ENCODE results near the gene ULK4.

The ULK4 gene

GRCh38 chr3:41960826-41961750, 815 bp downstream of the ULK4 start:
- peak overlapping the region; percentile 72 for H3K4me3 ChIP-seq (ENCODE audit: low read depth, low read length)
- no peak for TF ChIP-seq CTCF (IDR thresholded peaks at IDR 0.05; ENCODE audit: control insufficient read depth, extremely low read depth, insufficient read depth)
- no peak for DNase-seq (ENCODE audit: low read depth)

DNA sequence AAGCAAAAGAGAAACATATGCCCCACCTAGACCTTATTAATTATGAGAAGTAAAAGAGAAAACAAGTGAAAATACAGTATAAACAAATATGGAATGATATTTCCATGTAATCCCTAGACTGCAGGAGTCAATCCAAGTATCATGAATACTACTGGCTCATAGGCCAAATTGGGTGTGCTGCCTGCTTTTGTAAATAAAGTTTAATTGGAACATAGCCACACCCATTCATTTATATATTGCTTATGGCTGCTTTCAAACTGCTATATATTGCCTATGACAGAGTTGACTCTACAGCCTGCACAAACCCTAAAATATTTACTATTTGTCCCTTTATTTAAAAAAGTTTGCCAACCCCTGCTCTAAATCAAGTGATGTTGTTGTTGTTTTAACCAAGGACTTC, 5.3 kb downstream of the ULK4 start:
- no peak for TF ChIP-seq CTCF (IDR thresholded peaks at IDR 0.05; ENCODE audit: control insufficient read depth, extremely low read depth, insufficient read depth)
- H3K4me3 ChIP-seq (ENCODE audit: low read depth, low read length), result no peak overlapping the region

DNA sequence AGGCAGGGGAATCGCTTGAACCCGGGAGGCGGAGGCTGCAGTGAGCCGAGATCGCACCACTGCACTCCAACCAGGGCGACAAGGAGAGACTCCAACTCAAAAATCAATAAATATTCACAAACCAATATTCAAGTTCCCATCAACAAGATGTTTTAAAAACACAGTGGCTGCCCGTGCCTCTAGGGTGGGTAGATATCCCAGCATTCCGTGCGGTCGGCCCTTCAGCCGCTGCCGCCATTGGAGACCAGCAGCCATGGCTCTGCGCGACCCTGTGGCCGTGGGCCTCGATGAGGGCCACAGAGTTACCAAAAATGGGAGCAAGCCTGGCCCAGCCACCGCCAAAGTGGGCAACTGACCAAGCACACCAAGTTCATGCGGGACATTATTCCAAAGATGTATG, 6.7 kb downstream of the ULK4 start:
- no peak for DNase-seq (ENCODE audit: low read depth)
- TF ChIP-seq CTCF (IDR thresholded peaks at IDR 0.05; ENCODE audit: control insufficient read depth, extremely low read depth, insufficient read depth), result no peak
- H3K4me3 ChIP-seq (ENCODE audit: low read depth, low read length), result no peak overlapping the region

More for the DNA sequence above, 5.3 kb downstream of the ULK4 start:
- DNase-seq (ENCODE audit: low read depth), result no peak

- no peak overlapping the region for H3K4me3 ChIP-seq (ENCODE audit: low read depth, low read length)
- DNase-seq (ENCODE audit: low read depth), result no peak
- TF ChIP-seq CTCF (IDR thresholded peaks at IDR 0.05; ENCODE audit: control insufficient read depth, extremely low read depth, insufficient read depth), result no peak
Measured at GRCh38 chr3:41943311-41943843, 18.5 kb downstream of the ULK4 start.

DNA sequence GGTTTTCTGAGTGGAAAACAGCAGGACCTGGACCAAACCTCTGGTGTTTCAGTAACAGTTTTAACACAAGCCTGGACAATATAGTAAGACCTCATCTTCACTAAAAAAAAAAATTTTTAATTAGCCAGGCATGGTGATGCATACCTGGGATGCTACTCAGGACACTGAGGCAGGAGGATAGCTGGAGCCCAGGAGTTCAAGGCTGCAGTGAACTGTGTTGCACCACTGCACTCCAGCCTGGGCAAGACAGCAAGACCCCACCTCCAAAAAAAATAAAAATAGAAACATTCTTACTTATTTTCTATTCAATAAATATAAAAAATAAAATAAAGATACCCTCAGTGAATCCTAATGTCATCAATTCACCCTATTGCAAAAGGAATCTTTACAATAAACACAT, 21.5 kb downstream of the ULK4 start:
- DNase-seq (ENCODE audit: low read depth), result no peak

GRCh38 chr3:41936384-41936783, 25.5 kb downstream of the ULK4 start:
- TF ChIP-seq CTCF (IDR thresholded peaks at IDR 0.05; ENCODE audit: control insufficient read depth, extremely low read depth, insufficient read depth), result no peak
- no peak for DNase-seq (ENCODE audit: low read depth)

More for the DNA sequence above, 21.5 kb downstream of the ULK4 start:
- no peak overlapping the region for H3K4me3 ChIP-seq (ENCODE audit: low read depth, low read length)
- no peak for TF ChIP-seq CTCF (IDR thresholded peaks at IDR 0.05; ENCODE audit: control insufficient read depth, extremely low read depth, insufficient read depth)

More at GRCh38 chr3:41936384-41936783, 25.5 kb downstream of the ULK4 start:
- H3K4me3 ChIP-seq (ENCODE audit: low read depth, low read length), result no peak overlapping the region

Measured in LNCaP clone FGC (cell line).